Measurements from ENCODE around the gene CXXC5. TPM values are rescaled to one million over a fixed set of nuclear protein-coding genes. Genes with fewer than 3 reads are reported as not detected.

Gene CXXC5
- total RNA-seq, 1 donor from 2014 or later, result 33.0 TPM

- DNase-seq (ENCODE audit: low spot score), result no peak
Measured at GRCh38 chr5:139650689-139651042, 2.5 kb downstream of the CXXC5 start.

DNA sequence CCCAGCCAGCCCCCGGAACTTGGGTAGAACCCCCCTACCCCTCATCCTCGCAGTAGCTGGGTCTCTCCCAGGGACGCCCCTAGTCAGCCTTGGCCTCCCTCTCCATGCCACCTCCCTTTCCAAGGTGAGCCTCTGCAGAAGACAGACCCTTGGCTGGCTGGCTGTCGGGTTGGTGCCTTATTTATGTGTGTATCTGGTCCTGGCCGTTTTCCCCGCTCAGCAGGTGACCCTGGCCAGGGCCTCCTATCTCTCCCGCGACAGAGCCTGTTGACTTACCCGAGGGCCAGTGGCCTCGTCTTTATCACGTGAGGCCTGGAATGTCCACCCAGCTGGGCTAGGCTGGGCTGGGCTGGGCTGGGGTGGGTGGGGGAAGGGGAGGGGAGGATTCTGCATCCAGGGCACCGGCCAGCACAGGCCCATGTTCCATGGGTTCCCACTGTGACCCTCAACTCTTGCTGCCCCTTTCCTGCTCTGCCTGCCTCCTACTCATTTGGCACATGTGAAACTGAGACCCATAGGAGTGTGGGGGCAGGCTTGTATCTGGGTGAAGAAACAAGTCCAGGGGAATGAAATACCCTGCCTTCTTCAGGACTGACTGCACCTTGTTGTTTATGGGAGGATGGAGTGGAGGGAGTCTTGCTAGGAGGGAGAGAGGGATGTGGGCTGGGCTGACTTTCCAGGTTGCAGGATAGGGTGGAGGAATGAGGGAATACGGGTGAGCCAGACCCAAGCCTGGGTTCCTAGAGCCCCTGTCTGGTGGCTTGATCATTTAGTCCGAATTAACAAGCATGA is 3.1 kb downstream of the CXXC5 start:
- no peak for DNase-seq (ENCODE audit: low spot score)

DNA sequence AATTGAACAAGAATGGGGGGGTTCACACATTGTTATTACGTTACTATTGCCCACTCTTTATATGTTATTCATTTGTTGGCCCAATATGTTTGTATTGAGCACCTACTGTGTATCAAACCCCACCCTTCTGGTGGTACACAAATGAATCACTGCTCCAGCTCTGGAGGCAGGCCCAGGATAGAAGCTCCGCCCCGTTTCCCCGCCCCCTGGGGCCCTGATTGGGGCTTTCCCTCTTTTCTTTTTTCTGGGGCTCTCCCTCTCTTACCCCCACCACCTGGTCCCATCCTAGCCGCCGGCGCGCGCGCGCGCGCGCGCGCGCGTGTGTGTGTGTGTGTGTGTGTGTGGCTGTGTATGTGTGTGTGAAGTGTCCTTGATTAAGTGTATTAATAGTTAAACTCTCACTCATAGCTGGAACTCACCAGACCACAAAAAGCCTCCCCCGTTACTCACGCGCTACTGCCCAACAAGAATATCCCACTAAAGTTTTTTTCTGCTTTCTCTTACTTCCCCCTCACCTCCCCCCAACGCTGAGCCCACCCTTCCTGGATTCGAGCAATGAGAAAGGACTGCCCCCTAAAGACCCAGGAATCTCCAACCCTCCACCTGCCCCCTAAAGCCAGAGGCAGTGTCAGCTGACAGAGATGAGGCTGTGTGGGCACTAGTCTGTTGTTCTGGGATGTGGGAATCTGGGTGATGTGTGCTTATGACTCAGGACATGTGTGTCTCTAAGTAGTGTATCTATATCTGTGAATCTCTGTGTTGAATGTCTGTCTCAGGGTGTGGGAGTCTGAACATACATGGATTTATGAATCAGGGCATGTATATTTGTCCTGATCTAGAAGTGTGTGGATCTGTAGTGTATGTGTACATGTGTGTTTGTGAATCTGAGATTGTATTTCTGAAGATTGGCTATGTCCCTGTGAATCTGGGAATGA is 4.0 kb downstream of the CXXC5 start:
- no peak for DNase-seq (ENCODE audit: low spot score)

DNA sequence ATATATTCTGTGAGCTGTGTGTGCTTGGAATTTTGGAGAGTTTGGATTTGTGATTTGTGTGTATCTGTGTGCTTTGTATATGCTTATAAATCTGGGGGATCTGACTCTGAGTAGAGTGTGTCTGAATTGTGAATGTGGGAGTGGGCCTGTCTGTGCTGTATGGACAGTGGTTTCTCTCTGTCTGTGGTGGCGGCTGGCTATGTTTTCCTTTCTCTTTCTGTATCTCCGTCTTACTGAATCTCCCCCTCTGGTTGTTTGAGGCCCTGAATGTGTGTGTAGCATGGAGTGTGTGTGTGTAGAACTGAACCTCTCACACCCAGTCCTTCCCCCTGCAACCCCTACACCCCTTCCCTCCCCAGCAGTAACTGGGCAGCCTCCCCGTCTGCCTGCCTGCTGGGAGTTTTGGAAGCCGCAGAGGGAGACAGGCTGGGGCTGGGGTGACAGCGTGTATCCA is 4.7 kb downstream of the CXXC5 start:
- DNase-seq (ENCODE audit: low spot score), result no peak

DNA sequence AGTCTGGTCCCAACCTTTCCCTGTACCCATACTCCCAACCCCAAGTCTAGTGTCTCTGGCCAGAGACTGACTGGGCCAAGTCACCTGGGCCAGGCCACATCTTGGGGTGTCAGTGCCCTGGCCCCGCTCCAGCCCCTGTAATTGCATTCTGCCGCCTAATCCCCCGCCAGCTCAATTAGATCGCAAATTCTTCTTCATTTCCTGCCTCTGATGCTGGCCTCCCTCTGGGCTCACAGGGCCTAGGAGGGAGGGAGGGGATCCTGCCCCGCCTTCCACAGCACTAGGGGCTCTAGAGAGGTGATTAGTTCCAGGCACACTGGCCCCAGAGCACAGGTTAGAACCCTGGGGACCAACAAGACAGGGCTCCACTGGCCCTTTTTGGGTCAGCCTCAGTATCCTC is 5.5 kb downstream of the CXXC5 start:
- no peak for DNase-seq (ENCODE audit: low spot score)

- DNase-seq (ENCODE audit: low spot score), result no peak
Measured at GRCh38 chr5:139654464-139654863, 6.3 kb downstream of the CXXC5 start.

DNA sequence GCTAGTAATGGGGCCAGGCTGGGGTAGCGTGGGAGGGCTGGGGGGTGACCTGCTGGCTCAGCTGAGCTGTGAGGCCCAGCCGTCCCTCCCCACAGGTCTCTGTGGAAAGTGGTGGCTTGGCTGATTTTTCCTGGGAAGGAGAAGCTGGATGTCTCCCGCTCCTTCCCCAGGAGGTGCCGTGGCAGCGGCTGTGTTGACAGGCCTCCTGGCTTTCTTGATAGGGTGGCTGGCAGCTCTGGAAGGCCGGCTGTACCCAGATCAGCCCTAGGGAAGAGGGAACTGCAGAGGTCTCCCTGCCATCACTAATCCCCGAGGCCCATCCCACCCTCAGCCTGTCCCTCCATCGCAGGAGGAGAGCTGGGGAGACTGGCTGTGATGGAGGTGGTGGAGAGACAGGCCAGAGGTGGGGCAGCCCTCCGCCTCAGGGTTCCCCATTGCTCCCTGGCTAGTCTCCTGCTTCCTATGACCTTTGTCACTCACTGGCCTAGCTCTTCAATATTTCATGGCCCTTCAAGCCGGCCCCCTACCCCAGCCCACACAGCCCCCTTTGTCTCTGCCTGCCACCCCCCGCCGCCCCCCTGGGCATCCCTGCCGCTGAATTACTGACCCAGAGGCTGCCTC is 6.8 kb downstream of the CXXC5 start:
- DNase-seq (ENCODE audit: low spot score), result no peak

DNA sequence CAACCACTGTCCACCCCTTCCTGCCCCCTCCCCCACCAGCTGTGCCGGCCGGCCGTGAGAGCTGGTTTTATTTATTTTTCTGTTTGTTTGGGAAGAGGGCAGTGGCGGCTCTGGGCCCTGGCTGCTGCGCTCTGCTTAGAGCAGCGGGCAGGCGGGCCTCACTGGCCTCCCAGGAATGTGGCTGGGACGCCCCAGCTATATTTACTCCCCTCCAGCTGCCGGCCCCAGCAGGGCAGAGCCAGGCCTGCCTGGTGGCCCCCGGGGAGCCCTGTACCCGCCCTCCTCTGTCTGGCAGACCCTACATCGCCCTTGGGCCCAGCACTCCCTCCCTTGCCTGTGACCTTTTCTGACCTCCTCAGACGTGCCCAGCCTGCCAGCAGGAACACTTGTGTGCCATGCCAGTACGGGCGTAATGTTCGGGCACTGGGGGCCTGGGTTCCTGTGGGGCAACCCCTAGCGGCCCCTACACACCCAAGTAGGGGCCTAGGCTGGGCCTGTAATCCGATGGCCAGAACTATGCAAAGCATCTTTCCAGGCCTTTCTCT is 7.7 kb downstream of the CXXC5 start:
- no peak for DNase-seq (ENCODE audit: low spot score)

DNA sequence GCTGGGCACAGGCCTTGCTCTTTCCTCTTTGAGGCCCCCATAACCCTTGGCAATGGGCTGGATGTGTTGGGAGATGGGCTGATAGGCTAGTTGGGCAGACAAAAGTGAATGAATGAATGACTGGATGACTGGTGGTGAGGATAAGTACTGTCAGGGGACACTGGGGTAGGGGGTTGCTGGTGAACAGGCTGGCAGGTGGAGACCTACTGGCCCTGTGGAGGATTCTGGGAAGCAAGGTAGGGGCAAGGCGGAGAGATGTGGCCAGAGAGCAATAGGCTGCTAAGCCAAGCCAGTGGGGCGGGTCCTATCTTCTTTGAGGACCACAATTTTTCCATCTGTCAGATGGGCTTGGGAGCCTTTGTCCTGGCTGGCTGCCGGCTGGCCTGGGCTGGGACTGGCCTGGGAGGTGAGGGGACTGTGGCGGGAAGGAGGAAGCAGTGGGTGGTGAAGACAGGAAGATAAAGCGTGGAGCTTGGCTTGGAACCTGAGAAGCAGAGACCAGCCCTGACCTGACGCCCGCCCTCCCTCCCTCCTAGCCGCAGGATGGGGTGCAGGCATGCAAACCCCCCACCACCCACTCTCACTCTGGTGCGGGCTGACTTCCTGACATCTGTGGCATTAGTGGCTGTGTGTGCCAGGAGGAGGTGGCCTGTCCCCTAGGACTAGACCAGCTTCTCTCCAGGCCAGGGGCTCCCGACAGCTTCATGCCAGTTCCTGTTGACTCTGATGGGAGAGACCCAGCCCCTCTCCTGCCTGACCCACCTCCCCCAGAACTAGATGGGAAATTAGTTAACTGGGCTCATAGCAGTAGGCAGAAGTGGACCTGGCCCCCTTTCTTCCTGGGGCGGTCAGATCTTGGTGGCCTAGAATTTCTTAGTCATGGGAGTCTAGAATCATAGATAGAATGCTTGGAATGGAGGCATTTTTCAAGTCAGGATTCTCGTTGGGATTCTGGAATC is 9.5 kb downstream of the CXXC5 start:
- DNase-seq (ENCODE audit: low spot score), result no peak

DNA sequence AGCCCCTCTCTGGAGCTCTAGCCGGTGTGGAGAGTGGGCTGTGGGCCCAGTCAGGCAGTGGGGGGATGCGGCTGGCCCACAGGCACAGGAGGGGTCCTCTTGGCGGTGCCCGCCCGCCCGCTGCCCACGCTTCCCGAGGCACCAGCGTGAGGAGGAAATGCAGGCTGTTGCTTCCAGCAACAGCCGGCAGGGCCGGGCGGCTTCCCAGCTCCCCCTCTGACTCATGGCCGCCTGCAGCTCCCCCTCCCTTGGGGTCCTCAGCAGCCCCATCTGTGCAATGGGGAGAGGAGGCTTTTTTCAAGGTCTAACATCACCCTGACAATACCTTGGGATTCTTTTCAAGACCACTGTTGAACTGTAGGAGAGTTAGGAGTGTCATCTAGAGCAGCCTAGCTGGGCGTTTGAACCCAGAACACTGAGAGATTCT is 10.4 kb downstream of the CXXC5 start:
- DNase-seq (ENCODE audit: low spot score), result no peak

DNA sequence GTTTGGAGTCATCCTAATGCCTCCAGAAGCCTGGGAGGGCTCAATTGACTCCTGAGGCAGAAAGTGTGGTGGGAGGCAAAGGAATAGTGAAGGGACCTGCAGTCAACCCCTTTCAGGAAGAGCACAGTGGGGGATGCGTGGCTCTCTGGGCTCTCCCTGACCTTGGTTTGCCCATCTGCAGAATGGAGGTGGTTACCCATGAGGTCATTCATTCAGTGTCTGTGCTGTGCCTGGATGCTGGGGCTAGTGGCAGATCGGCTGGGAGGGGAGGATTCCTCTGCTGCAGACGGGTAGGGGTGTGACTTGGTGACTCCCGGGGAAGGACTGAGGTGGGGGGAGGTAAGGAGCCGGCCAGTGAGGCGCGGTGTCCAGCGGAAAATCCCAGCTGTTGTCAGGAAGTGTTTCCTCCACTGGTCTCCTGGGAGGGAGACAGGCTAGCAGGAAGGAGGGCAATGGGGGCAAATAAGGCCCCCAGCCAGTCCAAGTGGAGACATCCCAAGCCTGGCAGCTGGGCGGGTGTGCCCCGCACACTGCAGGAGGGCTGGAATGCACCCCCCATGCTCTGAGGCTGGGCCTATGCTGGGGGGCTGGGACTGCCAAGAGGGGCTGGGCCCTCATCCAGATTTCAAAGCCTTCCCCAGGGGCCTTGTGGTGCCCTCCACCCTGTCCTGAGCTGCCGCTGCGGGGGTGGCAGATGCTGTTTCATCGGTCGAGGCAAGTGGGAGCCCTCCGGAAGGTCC is 10.9 kb downstream of the CXXC5 start:
- DNase-seq (ENCODE audit: low spot score), result no peak

GRCh38 chr5:139659695-139660101 is 11.5 kb downstream of the CXXC5 start:
- DNase-seq (ENCODE audit: low spot score), result no peak

DNA sequence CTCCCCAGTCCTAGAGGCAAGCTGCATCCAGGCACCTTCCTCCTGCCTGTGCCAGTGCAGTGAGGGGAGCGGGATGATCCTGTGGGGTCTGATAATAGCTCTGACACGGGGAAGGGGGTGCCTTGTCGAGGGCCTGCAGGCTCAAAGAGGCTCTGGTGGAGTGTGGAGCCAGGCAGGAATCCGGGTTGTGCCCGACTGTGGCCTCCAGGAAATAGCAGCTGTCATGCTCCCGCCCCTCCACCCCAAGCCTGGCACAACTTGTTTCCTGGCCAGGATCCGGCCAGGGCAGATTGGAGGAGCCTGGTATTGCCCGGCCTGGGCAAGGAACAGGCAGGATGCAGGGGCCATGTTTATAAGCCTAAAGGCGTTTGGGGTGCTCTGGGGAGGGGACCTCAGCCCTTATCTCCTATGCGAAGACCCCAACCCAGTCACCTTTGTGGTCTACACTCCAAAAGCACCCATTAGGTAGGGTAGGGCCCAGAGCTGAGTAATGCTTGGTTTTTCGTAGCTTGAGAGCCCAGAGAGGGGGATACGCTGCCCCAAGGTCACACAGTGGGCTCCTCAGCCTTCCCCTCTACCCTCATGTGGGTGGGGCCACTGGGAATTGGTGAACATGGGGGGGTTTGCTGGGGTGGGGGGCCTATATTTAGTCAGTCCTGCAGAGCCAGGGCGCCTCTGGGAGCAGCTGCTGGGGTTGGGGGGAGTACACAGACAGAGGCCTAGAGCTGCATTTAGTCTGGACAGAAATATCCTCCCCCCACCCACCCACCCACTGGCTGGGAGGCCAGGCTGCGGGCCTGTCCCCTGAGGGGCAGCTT is 12.2 kb downstream of the CXXC5 start:
- no peak for DNase-seq (ENCODE audit: low spot score)

DNA sequence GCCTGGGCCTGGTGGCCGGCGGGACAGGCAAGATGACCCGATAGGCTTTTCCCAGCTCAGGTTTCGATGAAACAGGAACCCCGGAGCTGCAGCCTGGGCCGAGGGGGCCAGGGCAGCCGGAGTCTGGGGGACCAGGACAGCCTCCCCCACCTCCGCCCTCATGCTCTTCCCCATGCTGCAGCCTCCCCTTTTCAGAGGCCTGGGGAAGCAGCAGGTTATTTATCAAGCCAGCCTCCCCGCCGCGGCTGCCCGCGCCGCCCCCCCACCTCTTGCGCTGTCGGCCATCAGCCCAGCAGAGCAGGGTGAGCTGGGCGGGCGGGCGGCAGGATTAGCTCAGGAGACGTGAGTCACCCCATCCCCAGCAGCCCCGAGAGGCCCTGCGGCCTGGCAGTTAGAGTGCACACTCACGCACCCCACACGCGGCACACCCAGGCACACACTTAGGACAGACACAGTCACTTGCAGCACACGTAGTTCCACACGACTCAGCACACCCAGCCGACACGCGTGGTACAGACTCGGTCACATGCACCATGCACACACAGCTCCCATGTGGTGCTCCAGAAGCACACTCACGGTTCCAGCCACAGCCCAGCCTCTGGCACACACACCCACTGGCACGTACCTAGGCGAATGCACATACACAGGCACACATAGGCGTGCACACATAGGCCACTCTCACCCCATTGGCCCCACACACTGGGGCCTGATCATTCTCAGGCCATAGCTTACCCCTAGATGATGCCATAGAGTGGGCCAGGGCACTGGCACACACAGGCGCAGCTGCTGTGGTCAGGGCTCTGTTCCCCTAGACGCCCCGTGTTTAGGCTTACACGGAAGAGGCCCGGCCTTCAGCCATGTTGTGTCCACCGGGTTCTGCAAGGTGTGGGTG is 13.0 kb downstream of the CXXC5 start:
- peak; percentile 96 for DNase-seq (ENCODE audit: low spot score)

- no peak for DNase-seq (ENCODE audit: low spot score)
Measured at GRCh38 chr5:139662617-139663016, 14.5 kb downstream of the CXXC5 start.

GRCh38 chr5:139663207-139664085 is 15.3 kb downstream of the CXXC5 start:
- no peak for DNase-seq (ENCODE audit: low spot score)

Data from mesenteric fat pad (tissue), 1 donor.